EL (cell line): ENCODE data around the gene PPP1R9B.

Experiments
- DNase-seq: peaks from one replicate; pipeline ENCODE4 v3.0.0-alpha.2; 2016

The PPP1R9B gene

DNA sequence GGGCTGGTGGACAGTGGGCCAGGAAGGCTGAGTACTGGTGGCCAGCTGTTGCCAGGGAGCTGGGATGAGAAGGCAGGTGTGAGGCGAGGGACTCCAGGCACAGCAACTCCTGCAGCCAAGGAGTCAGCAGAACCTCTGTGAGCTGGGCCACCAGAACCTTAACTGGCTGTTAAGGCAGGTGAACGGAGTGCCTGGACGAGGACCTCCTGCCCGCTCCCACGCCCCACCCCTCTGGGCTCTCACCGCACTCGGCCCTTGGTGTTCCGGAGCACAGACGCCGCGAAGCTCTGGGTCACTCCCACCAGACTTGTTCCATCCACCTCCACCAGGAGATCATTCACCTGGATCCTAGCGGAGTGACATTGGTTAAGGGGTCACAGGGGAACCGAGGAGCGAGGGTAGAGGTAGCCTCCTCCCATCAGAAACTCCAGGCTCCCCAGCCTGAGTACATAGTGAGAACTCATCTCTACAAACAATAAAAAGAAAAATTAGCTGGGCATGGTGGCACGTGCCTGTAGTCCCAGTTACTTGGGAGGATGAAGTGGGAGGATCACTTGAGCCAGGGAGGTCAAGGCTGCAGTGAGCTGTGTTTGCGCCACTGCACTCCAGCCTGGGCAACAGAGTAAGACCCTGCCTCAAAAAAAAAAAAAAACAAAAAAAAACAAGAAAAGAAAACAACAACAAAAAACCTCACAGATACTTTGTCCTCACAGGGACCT is 9.3 kb downstream of the PPP1R9B start:
- no peak for DNase-seq

DNA sequence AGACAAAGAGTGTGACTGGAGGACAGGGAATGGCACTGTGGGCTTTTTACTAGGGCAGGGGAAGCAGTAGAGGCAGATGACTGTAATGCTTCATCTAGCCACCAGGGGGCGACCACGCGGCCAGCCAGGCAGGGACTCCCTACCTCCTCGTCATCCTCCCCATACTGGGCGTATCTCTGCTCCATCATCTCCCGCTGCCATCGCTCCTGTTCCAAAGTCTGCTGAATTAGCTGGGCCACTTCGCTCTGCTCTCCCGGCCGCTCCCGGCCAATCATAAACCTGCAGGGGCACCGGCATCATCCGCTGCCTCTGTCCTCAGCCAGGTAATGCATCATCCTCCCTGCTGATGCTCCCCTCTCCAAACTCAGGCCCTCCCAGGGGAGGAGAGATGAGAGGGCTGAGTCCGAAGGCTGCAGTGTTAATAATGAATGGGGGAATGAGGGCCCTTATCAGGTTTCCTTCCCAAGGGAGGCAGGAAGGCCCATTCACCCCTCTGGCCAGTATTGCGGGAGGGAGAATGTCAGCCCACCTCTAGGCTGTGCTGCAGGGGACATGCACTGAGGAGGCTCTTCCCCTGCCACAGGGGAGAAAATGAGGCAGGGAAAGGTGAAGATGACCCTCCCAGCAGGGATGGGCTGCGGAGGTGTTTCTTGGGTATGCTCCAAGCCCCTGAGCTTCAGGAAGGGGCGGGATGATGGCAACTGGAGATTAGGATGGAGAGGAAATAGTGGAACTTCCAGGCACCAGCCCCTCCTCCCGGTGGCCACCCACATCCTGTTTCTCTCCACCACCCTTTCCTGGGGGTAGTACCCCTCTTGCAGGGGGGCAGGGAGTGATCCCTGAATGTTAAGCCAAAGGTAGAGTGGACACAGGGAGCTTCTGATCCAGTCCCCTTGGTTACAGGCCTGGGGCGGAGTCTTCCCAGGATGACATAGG is 10.3 kb downstream of the PPP1R9B start:
- peak; percentile 69 for DNase-seq

DNA sequence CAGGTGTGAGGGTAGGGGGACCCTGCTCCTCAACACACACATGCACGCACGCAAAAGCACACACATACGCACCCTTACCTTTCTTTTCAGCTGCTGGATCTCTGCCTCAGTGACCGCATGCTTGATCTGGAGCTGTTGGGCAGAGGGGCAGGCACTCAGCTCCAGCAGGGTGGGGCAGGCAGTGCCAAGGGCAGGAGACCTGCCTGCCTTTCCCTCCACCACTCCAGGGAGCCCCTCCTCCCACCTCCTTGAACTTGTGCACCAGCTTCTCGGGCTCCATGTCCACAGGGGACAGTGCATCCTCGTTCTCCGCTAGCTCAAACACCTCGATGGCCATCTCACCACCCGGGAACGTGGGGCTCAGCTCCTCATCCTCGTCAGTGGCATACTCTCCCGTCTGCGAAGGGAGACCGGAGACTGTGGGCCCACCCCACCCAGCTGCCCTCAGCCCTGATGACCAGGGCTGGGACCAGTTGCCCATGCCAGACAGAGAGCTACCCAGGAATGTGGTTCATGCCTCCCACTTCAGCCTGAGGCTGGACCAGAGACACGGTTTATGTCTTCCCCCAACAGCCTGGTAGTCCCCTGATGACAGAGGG is 11.2 kb downstream of the PPP1R9B start:
- DNase-seq = no peak

DNA sequence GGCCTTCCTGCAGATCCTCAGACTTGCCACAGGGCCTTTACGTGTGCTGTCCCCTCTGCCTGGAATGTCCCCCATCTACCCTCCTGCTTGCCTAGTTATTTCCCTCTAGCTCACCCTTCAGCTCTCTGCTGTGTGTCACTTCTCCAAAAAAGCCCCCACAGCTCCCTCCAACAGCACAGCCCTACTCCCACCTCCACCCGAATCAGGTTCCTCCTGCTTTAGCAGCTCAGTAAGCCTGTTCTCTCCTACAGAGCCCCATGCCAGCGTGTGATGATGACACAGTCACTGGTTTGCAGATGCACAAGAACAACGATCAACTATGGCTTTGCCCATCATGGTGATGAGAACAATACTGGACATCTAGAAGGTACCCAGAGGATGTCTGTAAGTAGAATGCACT is 13.4 kb downstream of the PPP1R9B start:
- DNase-seq = no peak

DNA sequence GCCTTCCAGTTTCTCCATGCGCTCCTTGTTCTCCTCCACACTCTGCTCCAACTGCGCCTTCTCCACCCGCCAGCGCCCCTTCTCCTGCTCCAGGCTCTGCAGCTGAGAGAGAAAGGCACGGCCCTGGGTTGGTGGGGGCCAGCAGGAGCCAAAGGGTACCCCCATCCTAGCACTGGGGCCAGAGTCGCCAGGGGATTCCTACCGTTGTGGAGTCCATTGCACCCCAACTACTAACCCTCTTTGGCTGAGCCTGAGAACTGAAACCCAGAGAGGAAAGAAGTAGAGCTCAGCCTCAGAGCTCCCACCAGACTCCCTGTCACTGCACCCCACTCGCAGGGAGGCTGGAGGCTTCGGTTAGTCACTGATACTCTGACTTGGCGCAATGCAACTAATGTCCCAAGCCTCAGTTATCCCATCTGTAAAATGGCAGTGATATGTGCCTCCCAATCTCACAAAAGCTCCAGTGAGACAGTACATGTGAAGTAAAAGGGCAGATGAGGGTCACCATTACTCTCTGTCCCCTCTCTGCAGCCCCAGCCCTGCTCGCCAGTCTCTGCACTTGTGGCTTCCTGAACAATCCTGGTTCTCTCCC is 14.3 kb downstream of the PPP1R9B start:
- DNase-seq = no peak

DNA sequence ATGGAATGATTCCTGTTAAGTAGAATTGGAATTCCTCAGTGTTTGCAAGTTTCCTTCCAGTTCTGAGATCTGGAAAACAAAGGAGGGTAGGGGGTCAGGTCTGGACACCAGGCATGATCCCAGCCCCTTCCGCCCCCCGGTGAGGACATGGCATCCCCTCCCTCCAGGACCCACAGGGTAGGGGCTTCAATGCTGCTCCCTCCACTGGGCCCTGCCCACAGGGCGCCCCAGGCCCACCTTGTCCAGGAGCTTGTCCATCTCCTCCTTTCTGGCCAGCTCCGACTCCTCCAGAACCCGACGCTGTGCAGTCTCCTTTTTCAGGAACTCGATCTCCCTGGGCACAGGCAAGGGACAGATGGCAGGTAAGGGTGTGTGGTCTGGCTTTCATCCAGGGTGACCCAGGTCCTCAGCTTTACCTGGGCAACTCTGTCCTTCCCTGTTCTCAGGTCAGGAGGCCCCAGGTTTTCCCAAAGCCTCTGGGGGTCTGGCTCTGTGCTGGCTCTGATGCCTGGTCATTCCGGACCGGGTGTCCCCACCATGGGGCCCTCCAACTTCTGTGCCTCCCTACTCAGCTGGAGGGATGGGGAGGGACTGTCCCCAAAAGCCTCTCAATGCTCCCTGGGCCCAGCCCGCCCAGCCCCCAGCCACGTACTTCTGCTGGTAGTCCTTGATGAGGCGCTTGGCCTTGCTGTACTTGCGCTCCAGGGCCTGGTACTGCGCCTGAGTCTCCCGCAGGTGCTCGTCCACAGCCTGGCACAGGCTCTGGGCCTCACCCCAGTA is 15.0 kb downstream of the PPP1R9B start:
- no peak for DNase-seq

DNA sequence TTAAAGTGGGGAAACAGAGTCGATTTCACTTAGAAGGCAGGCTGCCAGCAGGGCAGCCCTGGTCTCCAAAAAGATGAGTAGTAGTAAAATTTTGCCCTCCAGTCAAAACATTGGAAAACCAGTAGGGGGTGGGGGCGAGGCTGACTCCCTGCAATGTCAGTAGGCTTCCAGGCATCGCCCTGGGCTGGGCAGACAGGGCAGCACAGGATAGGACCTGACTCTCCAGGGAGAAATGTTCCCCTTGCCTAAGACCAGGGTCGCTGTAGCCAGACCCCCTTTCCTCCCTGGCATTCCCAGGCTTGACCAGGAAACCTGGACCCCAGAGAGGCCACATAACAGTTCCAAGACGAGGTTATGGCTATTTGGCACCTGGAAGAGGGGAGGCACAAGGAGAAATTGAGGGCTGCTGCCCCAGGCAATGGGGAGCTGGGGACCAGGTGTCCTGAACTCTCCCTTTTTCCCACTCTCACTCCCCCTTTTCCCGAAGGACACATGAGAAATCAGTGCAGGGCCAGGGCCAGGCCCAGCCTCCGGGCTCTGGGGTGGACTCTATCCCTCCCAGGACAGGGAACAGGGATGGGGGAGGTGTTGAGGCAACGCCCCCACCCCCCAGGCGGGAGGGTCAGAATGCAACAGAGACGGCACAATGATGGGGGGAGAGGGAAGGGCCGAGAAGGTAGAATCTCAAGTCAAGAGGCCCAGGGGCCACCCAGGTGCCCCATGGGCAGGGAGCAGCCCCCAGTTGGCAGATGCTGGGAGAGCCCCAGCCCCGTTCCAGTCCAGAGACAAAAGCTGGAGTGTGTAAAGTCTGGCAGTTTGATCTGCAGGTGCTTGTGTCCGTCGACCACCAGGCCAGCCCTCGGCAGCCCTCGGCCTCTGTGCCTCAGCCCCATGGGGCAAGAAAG is 16.0 kb downstream of the PPP1R9B start:
- peak; percentile 60 for DNase-seq

DNA sequence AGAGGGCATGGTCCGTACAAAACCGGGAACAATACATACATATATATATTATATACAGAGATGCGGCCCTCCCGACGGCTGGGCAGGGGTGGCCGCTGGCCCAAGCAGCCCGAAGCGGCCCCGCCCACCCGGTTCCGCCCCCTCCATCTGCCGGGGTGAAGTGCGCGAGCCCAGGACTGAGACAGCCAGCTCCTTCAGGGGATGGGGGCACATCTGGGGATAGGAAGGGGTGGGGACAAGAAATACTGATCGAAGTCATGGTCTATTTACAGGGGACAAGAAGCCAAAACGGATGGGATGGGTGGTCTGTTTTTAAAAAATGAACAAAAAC is 16.7 kb downstream of the PPP1R9B start:
- no peak for DNase-seq

DNA sequence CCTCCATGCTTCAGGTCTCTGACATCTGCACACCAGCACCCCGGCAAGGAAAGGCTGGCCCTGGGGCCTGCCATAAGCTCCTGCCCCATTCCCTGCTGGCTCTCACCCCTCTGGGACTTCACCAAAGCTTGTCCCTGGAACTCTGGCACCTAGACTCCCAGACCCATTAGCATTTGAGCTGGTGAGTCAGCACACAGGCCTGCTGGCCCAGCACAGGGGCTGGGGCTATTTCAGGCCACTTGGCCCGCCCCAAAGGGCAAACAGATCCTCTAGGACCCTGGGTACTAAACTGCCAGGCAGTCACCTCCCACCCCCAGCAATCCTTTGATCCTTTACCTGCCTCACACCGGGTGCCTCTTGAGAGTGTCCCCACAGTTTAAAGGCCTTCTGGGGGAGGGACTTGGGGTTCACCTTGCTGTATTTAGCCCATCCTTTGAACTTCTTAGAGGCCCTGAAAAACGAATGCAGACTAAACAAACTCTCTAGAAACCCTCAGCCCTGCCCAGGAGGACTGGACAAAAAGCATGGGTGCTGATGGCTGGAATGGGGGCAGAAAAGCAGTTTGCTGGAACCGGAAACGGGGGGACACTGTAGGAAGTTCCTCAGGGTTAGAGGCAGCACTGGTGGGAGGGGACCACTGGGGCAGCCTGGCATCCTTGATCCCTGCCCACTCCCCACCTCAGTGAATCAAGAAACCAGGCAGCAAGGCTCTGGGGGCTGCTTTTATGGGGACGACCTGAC is 17.3 kb downstream of the PPP1R9B start:
- DNase-seq = peak; percentile 69

DNA sequence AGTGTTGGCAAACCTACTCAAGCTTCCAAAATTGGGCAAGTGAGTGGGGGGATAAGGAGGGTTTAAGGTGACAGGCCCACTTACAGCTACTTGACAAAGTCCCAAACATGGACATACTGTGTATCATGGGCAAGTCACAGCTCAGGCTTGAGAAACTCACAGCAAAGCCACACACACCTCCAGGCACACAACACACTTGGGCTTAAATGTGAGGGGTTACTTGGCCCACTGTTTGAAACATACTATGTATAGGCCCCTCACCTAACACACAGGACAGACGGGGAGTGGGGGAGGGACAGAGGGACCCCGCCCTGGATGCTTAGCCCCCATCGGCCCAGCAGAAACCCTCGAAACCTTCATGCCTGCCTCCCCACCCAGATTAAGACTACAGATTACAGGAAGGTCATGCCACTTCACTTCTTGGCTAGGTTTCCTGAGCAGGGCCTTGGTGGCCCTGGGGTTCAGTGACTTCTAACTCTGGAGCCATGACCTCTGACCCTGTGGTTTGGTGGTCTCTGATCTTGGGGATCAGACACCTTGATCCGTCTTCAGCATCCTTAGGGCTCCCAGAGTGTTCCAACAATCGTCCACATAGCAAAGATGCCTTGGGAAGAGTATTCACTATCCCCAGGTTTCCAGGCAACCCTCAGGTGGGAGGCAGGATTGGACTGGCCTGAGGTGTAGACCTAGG is 18.2 kb downstream of the PPP1R9B start:
- no peak for DNase-seq

DNA sequence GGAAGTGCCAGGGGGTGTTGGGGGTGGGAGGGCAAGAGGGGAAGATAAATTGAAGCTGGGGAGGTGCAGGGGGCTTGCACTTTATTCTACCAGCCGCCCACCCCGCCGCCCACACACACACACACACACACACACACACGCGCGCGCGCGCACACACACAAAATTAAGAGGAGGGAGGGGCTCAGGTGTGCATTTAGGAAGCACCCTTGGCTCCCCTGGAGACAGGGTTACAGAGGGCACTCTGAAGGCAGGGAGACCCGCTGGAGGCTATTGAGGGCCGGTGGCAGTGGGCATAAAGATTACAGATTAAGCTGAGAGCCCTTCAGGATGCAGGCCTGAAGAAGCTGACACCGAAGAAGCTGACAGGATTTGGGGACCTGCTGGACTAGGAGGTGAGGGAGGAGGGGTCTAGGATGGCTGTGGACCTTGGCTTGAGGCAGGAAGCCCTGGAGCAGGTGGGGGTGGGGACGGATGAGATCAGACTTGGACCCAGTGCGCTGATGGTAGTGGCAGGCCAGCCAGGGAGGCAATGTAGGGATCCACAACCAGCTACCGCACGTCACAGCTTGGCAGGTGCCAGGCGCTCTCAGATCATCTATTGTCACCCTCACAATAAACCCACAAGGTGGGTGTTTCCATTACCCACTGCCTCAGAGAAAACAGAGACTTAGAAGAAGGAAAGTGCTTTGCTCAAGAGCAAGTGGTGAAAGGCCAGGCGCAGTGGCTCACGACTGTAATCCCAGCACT is 19.7 kb downstream of the PPP1R9B start:
- no peak for DNase-seq

DNA sequence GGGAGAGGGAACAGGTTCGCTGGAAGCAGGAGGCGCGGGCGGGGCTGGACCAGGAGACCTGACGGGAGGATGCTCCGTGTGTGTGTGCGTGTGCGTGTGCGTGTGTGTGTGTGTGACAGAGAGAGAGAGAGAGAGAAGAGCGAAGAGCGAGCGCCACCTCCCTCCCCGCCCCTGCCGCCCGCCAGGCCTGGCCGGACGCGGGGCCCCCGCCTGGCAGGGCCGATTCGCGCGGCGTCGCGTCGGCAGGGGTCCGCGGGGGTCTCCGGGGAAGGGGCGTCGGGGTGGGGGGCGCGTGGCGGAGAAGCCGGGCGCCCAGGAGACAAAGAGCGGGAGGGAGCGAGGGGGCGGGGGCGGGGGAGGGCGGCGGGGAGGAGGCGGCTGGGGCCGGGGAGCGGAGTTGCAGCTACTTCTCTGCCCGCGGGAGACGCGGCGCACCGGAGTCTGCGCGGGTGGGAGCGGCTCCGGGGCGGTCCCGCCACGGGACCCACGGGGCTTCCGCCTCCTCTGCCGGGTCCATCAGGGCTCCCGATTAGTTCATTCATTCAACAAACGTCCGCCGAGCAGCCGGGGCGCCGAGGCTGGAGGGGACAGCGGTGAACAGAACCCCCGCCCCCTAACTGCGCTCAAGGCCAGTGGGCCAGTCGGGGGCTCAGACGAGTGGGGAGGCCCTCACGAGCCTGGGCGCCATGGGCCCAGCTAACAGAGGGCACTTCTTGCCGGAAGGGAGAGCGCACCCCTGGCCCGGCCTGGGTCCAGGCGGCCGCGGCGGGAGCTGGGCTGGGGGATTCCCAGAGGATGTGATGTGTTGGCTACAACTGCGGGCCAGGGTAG is 20.5 kb downstream of the PPP1R9B start, which contains the start of gene SAMD14:
SAMD14 (minus strand) TSS at position 433 of the 831 bp plus-strand sequence. CDS start 5,201 bp downstream, outside the sequence.
- peak; percentile 59 for DNase-seq

DNA sequence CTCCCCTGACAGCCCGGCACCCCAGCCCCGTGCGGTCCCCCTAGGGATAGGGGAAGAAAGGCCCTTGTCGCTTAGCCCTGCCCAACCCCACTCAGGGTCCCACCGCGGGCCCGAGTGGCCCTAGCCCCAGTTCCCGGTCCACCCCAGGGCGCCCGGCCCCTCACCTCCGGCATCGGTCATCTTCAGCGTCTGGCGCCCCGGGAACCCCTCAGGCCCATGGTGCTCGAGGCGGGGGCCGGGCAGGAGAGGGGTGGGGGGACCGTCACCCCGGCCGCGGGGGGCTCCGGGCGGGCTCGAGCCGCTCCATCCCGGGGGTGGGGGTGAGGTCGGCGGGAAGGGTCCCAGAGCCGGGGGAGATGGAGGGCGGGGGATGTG is 21.1 kb downstream of the PPP1R9B start:
- DNase-seq = no peak

DNA sequence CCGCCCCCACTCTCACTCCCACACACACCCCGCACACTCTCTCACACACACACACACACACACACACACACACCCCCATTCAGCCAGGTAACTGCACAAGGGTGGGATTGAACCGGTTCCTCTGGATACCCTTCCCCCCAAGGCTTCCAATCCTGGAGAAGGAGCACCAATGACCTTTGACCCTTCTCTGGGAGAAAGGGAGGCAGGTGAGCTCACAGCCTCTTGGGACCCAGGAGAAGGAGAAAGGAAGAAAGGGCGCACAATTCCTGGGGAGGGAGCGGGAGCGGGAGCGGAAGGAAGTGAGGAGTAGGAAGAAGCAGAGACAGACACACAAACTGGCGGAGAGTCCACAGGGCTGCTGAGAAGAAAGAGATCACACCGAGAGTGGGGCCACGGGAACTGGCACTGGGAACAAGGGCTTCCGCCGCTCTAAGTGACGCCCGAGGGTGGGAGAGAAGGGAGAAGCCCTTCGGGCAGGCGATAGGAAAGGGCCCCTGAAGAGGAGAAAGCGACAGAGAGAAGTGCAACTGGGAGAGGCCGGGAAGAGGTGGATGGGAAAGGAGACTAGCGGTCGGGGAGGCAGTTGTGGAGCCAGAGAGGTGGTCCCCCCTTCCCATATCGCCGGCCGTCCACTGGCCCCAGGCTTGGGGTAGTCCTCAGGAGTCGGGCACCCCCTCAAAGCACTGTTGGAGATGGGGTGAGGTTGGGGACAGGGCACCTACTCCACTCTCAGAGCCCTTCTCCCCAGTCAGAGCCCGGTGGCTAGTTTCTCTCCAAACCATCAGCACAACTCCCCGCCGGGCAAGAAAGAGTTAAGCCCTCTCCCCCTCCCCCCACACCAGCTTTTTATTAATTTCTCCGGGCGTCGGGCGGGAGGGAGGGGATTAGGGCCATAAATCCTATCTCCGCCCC is 21.8 kb downstream of the PPP1R9B start:
- DNase-seq = no peak

DNA sequence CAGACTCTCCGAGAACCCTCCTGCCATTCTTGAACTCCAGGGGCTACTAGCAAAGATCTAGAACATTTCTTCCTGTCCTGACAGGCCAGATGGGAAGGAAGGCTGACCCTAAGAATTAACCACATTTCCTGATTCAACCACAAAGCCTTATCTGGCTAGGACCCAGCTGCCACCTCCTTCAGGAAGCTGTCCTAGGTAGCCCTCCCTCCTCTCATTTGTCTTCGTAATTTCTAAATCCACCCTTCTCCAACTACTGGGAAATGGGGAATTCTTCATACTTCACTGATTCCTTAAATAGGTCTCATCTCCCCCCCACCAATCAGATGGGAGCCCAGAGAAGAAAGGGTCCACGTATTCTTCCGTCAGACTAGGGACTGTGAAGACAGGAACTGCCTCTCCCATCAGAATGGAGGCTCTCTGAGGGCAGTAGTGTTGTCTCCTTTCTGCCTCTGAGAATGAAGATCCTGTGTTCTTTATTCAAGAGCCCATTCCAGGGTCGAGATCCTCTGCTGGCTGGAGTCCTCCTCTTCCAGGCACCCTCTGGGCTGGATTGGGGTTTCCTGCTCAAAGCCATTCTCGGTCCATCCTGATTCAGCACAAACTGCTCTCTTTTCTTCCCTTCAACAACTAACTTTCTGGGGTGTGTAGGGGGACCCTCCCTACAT is 22.6 kb downstream of the PPP1R9B start:
- peak; percentile 49 for DNase-seq

DNA sequence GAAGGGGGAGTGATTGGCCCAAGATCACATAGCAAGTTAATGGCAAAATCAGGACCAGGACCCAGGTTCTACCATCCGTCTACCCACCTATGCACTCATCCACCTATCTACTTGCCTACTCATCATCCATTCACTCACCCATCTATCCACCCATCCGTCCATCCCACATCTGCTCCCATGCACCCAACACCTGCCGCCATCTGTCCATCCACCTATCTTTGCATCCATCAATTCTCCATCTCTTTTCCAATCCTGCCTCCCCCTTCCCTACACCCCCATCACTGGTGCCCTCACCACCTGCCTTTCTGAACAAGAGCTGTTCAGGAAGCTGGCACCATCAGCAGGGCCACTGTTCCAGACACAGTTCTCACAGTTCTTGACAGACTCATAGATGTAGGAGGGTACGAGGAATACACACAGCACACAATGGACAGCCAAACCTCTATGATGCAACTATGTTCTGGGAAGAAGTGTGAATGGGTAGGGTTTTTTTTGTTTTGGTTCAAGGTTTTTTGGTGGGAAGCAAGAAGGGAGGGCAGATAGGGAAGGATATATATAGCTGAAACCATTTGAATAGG is 25.0 kb downstream of the PPP1R9B start:
- DNase-seq = no peak
